ENCODE measurements around the gene HCK.

Gene HCK

DNA sequence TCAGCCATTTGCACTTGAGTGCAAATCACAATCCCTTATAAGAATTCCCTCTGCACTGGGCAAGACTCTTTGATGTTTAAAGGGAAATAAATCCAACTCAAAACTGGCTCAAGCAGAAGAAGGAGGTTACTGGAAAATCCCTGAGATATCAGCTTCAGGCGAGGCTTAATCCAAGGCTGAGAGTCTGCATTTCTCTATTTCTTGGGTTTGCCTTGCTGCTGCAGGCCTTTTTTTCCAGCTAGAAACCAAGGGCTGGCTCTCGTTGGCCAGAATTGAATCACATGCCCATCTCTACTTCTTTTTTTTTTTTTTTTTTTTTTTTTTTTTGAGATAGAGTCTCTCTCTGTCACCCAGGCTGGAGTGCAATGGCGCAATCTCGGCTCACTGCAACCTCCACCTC is 11.7 kb downstream of the HCK start:
- no peak for DNase-seq

- DNase-seq = no peak
Measured at GRCh38 chr20:32064667-32065066, 12.6 kb downstream of the HCK start.

DNA sequence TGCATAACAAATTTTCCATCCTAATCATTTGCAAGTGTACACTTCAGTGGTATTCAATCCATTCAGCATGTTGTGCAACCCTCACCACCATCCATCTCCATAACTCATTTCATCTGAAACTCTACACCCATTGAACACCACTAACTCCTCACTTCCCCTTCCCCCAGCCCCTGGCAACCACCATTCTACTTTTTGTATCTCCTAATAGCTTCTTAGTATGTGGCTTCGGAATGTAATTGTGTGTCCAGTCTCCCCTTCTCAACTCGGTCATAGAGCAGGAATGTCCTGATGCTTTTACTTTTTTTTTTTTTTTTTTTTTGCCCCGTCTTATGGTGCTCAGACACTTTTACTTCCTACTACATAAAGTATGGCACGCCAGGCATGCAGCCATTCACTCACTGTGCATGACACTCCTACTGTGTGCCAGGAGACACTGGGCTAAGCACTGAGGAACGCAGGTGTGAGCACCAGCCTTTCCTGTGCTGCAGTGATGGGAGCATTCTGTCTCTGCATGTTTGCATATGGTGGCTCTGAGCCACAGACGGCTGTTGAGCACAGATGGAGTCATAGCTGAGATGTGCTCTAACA is 15.3 kb downstream of the HCK start:
- no peak for DNase-seq

DNA sequence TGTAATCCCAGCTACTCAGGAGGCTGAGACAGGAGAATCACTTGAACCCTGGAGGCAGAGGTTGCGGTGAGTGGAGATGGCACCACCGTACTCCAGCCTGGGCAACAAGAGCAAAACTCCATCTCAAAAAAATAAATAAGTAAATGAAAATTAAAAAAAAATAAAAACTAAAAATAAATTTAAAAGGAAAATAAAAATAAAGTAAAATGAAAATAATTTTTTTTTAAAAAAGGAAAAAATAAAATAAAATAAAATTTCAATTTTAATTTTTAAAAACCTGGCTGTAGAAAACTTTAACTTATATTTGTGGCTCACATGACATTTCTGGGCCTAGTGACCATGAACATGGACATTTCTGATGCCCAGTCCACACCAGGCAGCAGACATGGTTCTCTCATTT is 16.1 kb downstream of the HCK start:
- DNase-seq = no peak

DNA sequence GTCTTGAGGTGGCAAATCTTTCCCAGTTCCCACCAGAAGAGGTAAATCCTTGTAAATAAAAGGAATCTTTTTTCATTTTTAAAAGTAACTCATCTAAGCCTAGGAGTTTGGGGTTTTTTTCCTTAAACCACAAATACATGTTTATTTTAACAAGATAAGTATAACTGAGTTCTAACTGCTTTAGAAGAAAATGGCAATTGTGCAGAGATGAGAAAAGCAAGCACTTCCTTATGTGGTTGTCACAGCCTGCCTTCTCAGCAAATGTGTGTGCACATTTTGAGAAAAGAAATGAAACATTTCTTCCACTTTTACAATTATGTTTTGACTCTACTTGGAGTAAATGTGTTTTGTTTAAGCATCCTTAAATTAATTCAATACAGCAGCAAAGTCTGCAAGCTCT is 17.7 kb downstream of the HCK start:
- DNase-seq = no peak

GRCh38 chr20:32070282-32070681 is 18.2 kb downstream of the HCK start:
- no peak for DNase-seq

DNA sequence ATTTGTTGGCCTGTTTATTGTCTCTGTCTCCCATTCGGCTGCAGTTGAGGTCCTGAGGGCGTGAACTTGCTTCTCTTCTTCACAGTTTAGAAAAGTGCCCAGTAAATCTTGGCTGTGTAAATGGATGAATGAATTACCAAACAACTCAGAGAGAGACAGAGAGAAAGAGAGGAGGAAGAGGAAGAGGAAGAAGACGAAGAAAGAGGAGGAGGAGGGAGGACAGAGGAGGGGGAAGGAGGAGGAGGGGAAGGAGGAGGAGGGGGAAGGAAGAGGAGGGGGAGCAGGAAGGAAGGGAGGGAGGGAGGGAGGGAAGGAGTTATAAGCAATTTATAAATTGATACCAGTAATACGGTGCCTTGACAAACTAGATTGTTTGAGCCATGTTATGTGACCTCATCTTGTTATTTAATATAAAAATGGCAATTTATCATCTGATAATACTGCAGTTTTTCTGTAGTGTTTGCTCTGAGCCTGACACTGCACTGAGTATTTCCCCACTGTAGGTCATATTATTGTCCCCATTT is 18.7 kb downstream of the HCK start:
- no peak for DNase-seq

- no peak for DNase-seq
Measured at GRCh38 chr20:32071395-32072167, 19.5 kb downstream of the HCK start.

DNA sequence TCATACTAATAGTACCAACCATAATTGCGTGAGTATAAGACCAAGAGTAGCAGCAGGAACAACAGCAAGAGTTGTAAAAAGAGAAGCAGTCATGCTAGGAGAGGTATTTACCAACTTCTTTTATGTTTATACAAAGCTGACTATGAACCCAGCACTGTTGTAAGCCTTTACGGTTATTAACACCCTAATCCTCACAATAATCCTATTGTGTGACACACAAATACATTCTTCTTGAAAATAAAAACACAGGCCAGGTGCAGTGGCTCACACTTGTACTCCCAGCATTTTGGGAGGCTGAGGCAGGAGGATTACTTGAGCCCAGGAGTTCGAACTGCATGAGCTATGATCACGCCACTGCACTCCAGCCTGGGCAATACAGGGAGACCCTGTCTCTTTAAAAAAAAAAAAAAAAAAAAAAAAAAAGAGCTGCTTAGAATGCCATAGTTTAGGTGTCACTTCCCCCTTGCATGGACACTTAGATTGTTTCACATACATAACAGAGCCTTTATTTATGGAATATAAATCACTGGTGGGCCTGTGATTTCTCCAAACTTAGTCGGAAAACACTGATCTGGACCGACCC is 20.2 kb downstream of the HCK start:
- no peak for DNase-seq

- DNase-seq = no peak
Measured at GRCh38 chr20:32075534-32075933, 23.5 kb downstream of the HCK start.

- DNase-seq = no peak
Measured at GRCh38 chr20:32077190-32077589, 25.1 kb downstream of the HCK start.

- DNase-seq = no peak
Measured at GRCh38 chr20:32078322-32078721, 26.3 kb downstream of the HCK start.

- DNase-seq = no peak
Measured at GRCh38 chr20:32078791-32079190, 26.7 kb downstream of the HCK start.

DNA sequence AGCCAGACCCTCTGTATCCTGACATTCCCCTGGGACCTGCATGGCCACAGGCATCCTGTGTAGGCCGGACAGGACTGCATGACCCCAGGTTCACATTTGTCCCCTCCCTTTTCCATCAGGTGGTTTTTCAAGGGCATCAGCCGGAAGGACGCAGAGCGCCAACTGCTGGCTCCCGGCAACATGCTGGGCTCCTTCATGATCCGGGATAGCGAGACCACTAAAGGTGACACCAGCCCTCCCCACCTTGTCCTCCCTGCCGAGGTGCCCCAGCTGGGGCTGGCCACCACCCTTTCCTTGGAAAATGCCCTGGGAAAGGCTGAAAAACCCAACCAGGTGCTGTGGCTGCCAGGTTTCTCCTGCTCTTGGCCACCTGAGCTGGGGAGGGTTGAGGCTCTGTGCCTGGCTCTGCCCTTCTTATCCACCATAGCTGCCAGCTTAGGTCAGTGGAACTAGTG is 27.6 kb downstream of the HCK start:
- no peak for DNase-seq

DNA sequence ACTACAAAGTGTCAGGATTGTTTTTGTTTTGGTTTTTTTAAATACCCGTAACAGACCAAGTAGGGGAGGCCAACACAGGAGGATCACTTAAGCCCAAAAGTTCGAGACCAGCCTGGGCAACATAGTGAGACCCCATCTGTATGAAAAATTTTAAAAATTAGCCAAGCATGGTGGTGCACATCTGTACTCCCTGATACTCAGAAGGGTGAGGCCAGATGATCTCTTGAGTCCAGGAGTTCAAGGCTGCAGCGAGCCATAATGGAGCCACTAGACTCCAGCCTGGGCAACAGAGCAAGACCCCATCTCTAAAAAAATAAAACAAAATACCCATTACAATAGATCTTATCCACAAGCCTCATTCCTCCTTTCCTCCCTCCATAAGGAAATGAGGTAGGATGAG is 28.7 kb downstream of the HCK start:
- no peak for DNase-seq

DNA sequence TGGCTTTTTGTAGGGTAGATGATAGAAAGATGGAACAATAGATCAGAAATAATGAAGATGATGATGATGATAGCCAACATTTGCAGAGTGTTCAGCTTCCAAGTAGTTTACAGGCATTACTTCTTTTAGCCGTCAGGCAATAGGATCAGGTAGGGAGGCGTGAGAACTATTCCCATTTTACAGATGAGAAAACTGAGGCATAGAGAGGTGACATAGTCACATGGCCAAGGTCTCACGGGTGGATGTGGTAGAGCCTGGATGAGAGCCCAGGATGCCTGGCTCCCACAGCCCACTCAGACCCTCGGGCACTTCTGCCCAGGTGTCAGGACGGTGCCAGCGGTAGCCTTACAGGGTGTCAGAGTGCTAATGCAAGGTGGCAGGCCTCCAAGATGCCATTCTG is 31.4 kb downstream of the HCK start:
- no peak for DNase-seq

DNA sequence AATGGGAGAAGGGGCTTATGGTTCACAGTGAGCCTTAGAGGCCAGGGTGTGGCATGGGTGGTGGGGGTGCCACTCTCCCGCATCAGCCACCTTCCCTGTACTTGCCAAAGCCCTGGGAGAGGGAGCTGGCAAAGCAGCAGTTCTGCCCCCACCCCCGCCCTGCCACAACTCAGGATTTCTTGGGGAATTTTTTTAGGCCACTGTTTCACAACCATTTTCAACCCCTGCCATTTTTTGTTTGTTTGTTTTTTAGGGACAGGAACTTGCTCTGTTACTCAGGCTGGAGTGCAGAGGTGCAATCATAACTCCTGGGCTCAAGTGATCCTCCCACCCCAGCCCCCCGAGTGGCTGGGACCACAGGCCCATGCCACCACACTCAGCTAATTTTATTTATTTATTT is 35.0 kb downstream of the HCK start:
- DNase-seq = no peak

DNA sequence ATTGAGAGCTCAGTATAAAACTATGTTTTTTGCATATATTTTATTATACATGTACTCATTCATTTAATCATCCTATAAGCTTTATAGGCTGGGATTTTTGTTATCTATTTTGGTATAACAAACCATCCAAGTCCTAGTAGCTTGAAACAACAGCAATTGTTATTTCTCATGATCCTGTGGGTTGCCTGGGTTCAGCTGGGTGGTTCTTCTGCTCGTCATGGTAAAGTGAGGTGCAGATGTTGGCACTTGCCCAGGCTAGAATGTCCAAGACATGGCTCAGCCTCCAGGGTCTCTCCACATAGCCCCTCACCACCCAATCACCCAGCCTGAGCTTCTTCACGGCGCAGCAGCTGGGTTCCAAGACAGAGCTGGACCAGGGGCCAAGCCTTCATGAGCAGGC is 36.7 kb downstream of the HCK start:
- no peak for DNase-seq

DNA sequence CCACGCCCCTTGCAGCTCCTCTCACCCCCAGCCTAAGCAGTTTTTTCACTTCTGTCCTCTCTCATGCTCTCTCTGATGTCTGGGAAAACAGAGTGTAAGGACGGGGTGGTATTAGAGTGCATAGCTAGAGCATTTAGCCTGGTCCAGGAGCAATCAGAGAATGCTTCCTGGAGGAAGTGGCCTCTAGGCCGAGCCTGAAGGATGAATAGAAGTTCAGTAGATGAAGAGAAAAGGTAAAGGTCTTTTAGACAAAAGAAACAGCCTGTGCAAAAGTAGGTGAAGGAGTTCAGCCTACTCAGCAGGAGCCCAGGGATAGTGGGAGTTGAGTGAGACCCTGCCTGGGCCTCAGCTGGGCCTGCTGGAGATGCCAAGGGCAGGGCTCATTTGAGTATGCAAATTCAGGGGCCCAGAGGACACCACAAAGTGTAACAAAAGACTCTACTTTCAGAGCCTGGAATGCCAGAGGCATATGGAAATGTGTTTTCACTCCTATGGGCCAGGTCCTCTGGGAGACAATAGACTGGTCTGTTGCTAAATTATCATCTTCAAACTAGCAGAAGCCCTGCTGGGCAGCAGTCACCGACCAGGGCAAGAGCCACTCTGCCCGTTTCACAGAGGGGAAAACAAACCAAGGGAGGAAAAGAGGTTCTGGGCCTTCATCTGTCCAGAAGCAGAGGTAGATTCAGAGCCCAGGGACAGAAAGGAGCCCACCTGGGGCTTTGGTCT is 37.8 kb downstream of the HCK start:
- no peak for DNase-seq

- DNase-seq = peak; percentile 82
Measured at GRCh38 chr20:32091888-32092346, 39.9 kb downstream of the HCK start.

DNA sequence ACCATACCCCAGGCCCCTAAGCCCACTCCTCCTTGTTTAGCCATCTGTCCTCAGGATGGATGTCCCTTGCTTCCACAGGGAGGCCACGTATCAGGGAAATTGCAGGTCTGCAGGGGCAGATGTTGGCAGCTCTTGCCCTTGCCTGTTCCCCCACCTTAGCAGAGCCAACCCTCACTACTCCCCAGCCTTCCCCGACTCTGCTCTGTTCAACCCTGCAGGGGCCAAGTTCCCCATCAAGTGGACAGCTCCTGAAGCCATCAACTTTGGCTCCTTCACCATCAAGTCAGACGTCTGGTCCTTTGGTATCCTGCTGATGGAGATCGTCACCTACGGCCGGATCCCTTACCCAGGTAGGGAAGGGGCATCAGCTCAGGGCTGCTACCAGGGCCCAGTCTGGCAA is 46.7 kb downstream of the HCK start:
- DNase-seq = no peak

DNA sequence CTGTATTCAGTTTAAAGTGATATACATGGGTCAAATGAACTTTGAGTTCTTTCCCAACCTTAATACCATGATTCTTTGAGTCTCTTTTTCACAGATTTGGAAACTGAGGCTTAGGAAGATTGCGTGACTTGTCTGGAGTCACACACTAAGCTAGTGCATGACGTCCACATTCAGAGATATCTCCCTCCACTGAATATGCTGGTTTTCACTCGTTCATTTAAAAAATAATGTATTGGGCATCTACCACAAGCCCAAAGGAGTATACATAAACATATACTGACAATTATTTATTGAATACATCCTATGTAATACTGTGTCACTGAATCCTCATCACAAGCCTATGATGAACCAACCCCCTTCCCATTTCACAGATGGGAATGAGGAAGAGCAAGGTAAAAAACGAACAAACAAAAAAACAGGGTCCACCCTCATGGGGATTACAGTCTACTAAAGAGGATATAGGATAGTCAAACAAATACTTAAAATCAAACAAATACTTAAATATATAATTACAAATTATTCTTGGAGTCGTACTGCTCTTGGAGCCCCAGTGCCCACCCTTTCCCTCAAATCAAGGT is 56.9 kb downstream of the HCK start:
- DNase-seq = no peak
